GM18870 (cell line): ENCODE measurements around the gene PARP8.

ENCODE experiments used
- ATAC-seq: cut with Tn5 transposase; IDR thresholded peaks from one replicate; pipeline ENCODE4 v1.9.1; 2021; ENCODE audit warnings: moderate library complexity; ENCODE audit not compliant: unreplicated experiment

The PARP8 gene

DNA sequence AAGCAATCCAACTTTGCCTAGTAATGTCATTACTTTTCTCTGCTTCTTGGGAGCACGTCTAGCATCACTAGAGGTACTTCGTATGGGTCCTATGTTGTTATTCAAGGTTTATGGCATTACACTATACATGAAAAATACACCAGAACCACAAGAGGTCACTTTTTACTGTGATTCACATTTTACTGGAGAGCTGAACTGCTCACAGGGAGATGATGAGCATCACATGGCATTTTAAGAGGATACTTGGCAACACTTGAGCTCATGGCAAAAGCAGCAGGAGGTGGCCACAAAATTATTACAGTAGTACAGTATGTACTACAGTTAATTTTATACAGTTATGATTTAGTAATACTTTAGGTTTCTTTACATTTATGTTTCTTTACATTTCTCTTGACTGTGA is 223.4 kb downstream of the PARP8 start:
- no peak for ATAC-seq
